ENCODE measurements around the gene VAT1. TPM values are rescaled to one million over a fixed set of nuclear protein-coding genes. Genes with fewer than 3 reads are reported as not detected.

VAT1 gene
- total and polyA plus RNA-seq, 2 of the 13 experiments (the other 11 are each of a cell fraction or from before 2014, with no cell fraction given), result 143 to 205 TPM

DNA sequence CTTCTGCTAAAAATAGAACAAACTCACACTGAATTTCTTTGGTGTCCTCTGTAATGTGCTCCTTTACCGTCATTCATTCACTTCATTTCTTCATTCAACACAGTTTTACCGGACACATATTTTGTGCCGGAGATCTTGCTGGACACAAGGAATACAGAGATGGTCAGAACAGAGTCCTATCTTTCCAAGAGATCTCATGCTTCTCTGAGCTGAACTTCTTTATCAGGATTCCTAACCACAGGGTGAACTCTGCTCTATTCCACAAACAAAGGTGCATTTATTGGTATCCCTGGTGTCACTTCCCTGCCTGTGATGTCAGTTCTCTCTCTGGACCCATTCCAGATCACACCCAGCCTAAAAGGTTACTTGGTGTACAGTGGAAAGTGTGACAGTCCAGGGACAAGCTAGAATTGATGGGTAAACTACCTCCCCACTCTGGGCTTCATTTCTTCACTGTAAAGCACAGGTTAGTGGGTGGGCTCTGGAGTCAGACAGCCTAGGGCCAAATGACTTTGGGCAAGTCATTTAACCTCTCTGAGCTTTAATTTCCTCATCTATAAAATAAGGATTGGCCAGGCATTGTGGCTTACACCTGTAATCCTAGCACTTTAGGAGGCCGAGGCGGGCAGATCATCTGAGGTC, 11.4 kb downstream of the VAT1 start (continued):
- no peak for TF ChIP-seq MAZ (IDR thresholded peaks at IDR 0.05; ENCODE audit: borderline replicate concordance, low read depth, low read length)
- TF ChIP-seq MAZ (CRISPR knock-in tag; IDR thresholded peaks at IDR 0.05; ENCODE audit: low read depth), result no peak
- TF ChIP-seq ELF3 (CRISPR knock-in tag; IDR thresholded peaks at IDR 0.05), result peak; percentile 81
- TF ChIP-seq ZNF337 (CRISPR knock-in tag; IDR thresholded peaks at IDR 0.05; ENCODE audit: borderline replicate concordance, low read depth), result peak; percentile 60; the same call in 1 of the 2 replicates
- no peak for TF ChIP-seq ARNT2 (CRISPR knock-in tag; IDR thresholded peaks at IDR 0.05; ENCODE audit: low read depth)
- peak; percentile 89 for TF ChIP-seq LCORL (IDR thresholded peaks at IDR 0.05)
- peak; percentile 92 for TF ChIP-seq LCORL (CRISPR knock-in tag; IDR thresholded peaks at IDR 0.05)
- peak in 1 of 2 experiments; percentile 55; a peak in 1 of 4 replicates for TF ChIP-seq ATF4 (CRISPR knock-in tag; IDR thresholded peaks at IDR 0.05)
- TF ChIP-seq ZMAT3 (CRISPR knock-in tag; conservative IDR thresholded peaks at IDR 0.05), result no peak
- TF ChIP-seq, protein P1, sequence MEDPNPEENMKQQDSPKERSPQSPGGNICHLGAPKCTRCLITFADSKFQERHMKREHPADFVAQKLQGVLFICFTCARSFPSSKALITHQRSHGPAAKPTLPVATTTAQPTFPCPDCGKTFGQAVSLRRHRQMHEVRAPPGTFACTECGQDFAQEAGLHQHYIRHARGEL (CRISPR knock-in tag; IDR thresholded peaks at IDR 0.05), result no peak
- peak; percentile 86; the same call in 1 of the 2 replicates for TF ChIP-seq RXRA (CRISPR knock-in tag; IDR thresholded peaks at IDR 0.05)
- TF ChIP-seq KIAA2018 (CRISPR knock-in tag; IDR thresholded peaks at IDR 0.05; ENCODE audit: borderline replicate concordance), result no peak
- TF ChIP-seq AGO1 (IDR thresholded peaks at IDR 0.05; ENCODE audit: low read depth, low read length, poor library complexity, severe bottlenecking), result no peak
- TF ChIP-seq, protein P2, sequence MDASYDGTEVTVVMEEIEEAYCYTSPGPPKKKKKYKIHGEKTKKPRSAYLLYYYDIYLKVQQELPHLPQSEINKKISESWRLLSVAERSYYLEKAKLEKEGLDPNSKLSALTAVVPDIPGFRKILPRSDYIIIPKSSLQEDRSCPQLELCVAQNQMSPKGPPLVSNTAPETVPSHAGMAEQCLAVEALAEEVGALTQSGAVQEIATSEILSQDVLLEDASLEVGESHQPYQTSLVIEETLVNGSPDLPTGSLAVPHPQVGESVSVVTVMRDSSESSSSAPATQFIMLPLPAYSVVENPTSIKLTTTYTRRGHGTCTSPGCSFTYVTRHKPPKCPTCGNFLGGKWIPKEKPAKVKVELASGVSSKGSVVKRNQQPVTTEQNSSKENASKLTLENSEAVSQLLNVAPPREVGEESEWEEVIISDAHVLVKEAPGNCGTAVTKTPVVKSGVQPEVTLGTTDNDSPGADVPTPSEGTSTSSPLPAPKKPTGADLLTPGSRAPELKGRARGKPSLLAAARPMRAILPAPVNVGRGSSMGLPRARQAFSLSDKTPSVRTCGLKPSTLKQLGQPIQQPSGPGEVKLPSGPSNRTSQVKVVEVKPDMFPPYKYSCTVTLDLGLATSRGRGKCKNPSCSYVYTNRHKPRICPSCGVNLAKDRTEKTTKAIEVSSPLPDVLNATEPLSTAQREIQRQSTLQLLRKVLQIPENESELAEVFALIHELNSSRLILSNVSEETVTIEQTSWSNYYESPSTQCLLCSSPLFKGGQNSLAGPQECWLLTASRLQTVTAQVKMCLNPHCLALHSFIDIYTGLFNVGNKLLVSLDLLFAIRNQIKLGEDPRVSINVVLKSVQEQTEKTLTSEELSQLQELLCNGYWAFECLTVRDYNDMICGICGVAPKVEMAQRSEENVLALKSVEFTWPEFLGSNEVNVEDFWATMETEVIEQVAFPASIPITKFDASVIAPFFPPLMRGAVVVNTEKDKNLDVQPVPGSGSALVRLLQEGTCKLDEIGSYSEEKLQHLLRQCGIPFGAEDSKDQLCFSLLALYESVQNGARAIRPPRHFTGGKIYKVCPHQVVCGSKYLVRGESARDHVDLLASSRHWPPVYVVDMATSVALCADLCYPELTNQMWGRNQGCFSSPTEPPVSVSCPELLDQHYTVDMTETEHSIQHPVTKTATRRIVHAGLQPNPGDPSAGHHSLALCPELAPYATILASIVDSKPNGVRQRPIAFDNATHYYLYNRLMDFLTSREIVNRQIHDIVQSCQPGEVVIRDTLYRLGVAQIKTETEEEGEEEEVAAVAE (CRISPR knock-in tag; IDR thresholded peaks at IDR 0.05; ENCODE audit: borderline replicate concordance), result no peak; the same call in 1 of the 2 replicates
- peak; percentile 43; the same call in 1 of the 2 replicates for TF ChIP-seq ZBTB7B (CRISPR knock-in tag; IDR thresholded peaks at IDR 0.05)
- no peak for TF ChIP-seq SMARCE1 (IDR thresholded peaks at IDR 0.05; ENCODE audit: borderline replicate concordance)
